Fibroblast of mammary gland (primary cell): ENCODE results near the gene ADGRB3.
"Not testable (repeated sequence)": the region's sequence is repeated elsewhere in the genome, so short reads cannot be mapped to it uniquely, and the experiment has no call there.

Experiments used
- DNase-seq: peaks from one replicate; pipeline ENCODE4 v3.0.0-alpha.2; 2010; ENCODE audit warnings: low read depth
- H3K4me3 ChIP-seq: 2 replicates; pipeline ENCODE4 v1.5.1; 2011; ENCODE audit warnings: low read depth, mild to moderate bottlenecking, low read length, moderate library complexity; ENCODE audit not compliant: control insufficient read depth
- TF ChIP-seq, protein P1 (sequence below): conservative IDR thresholded peaks from 2 replicates; pipeline ENCODE4 v1.5.1; 2011; ENCODE audit warnings: low read depth, low read length, inconsistent platforms; ENCODE audit not compliant: control insufficient read depth, insufficient read depth

Gene ADGRB3

DNA sequence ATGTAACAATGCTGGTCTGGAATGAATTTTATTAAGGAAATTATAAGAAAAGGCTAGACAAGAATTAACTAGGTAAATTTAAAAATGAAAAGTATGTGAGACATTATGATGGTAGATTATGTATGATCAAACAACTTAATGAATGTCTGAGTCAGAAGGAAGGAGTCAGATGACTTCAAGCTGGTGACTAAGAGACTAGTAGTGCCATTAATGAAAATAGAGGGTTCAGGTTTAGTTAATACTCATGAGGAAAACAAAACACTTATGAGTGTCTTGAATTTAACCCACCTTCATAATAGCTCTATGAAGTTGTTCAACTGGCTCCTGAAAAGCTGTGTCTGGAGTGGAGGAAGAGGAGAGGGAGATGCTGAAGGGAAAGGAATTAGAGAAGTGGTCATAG, 256.3 kb downstream of the ADGRB3 start:
- H3K4me3 ChIP-seq: no peak overlapping the region
- TF ChIP-seq, protein P1, sequence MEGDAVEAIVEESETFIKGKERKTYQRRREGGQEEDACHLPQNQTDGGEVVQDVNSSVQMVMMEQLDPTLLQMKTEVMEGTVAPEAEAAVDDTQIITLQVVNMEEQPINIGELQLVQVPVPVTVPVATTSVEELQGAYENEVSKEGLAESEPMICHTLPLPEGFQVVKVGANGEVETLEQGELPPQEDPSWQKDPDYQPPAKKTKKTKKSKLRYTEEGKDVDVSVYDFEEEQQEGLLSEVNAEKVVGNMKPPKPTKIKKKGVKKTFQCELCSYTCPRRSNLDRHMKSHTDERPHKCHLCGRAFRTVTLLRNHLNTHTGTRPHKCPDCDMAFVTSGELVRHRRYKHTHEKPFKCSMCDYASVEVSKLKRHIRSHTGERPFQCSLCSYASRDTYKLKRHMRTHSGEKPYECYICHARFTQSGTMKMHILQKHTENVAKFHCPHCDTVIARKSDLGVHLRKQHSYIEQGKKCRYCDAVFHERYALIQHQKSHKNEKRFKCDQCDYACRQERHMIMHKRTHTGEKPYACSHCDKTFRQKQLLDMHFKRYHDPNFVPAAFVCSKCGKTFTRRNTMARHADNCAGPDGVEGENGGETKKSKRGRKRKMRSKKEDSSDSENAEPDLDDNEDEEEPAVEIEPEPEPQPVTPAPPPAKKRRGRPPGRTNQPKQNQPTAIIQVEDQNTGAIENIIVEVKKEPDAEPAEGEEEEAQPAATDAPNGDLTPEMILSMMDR: no peak
- DNase-seq: peak; percentile 16

DNA sequence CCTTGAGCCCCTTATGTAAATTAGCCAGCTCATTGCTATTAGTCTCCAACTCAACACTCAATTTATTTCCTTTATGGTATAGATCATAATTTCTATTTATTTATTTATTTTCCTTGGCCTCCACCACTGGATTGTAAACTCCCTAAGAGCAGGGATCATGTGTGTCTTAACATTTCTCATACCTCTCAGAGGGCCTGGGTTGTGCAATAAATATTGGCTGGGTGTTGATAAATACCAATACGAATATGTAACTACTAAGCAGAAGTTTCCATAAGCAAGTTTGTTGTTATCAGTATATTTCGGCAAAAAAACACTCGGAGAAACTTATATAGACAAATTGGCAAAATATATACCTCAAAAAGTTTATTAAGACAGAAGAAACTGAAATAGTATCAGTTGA, 257.4 kb downstream of the ADGRB3 start:
- DNase-seq: no peak
- H3K4me3 ChIP-seq: no peak overlapping the region
- TF ChIP-seq, protein P1: no peak

DNA sequence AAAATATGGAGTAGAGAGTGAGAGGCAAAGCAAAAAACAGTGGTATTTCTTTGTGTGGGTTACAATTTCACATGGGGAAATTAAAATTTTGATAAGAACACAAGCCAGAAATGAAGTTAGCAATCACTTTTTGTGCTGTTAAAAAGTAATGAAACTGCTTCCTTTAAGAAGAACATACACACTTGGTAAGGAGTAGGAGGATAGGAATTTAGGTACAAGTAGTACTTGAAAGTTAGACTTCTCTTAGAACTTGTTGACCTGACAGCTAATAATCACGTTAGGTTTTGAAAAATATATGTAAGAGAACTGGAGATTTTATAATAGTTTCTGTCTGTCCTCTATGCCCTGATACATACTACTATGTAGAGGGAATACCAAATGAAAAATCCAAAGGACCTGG, 260.8 kb downstream of the ADGRB3 start:
- TF ChIP-seq, protein P1: no peak

DNA sequence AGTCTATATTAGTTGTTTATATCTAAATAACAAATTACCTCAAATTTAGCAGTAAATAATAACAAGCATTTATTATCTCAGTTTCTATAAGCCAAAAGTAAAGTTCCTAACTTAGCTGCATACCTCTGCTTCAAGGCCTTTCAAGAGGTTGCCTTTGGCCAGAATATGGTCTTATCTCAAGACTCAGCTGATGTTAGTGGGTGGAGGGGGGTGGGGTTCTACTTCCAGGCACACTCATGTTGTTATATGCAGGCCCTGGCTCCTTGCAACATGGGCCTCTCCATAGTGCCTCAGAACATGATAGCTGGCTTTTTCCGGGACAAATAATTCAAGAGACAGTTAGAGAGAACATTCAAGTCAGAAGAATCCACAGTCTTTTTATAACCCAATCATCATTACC, 266.0 kb downstream of the ADGRB3 start:
- no peak for DNase-seq
- TF ChIP-seq, protein P1: no peak
- no peak overlapping the region for H3K4me3 ChIP-seq

More for the DNA sequence above, 260.8 kb downstream of the ADGRB3 start:
- DNase-seq: no peak
- no peak overlapping the region for H3K4me3 ChIP-seq

DNA sequence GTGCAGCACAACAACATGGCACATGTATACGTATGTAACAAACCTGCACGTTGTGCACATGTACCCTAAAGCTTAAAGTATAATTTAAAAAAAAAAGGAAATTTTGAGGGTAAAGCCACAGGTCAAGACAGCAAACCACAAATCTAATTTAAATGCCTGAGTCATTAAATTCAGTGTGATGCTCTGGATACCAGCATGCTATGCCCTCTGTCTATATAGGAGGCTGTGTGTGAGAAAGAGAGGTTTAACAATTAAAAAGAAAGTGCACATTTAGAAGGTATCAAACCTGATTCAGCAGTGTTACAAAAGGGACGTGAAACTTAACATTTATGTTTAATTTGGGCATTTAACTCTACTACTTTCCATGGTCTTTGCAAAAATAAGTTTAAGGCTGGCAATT, 276.3 kb downstream of the ADGRB3 start:
- DNase-seq: no peak
- no peak overlapping the region for H3K4me3 ChIP-seq
- TF ChIP-seq, protein P1: no peak

DNA sequence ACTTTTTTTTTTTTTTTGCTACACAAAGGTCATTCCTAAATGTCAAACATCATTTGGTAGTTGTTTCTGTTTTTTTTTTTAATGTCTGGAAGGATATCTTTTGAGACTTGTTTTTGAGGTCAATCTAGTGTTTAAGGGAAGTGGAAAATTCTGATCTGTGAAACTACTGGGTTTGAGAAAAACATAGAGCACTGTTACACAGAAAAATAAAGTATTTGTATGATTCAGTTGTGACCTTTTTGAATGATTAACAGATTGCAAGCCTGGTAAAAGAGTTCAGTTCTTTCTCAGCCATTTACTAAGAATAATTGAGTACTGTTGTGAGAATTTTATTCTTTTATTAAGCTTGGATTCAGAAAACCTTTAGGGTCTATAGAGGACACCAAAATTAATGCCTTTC, 276.7 kb downstream of the ADGRB3 start:
- TF ChIP-seq, protein P1: no peak
- no peak overlapping the region for H3K4me3 ChIP-seq
- DNase-seq: no peak

DNA sequence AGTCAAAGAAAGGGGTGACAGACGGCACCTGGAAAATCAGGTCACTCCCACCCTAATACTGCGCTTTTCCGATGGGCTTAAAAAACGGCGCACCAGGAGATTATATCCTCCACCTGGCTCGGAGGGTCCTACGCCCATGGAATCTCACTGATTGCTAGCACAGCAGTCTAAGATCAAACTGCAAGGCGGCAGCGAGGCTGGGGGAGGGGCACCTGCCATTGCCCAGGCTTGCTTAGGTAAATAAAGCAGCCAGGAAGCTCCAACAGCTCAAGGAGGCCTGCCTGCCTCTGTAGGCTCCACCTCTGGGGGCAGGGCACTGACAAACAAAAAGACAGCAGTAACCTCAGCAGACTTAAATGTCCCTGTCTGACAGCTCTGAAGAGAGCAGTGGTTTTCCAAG, 277.7 kb downstream of the ADGRB3 start:
- not testable (repeated sequence) for DNase-seq

More for the DNA sequence above, 277.7 kb downstream of the ADGRB3 start:
- H3K4me3 ChIP-seq: not testable (repeated sequence)
